Fibroblast of gingiva (primary cell): ENCODE measurements around the gene KCNJ16.

Source experiments
- DNase-seq: peaks from one replicate; pipeline ENCODE4 v3.0.0-alpha.2; 2011; ENCODE audit warnings: low read depth

Gene KCNJ16

GRCh38 chr17:70070305-70071027 lies 4.6 kb upstream of the KCNJ16 start:
- peak; percentile 71 for DNase-seq

- DNase-seq = no peak
Observed at GRCh38 chr17:70071127-70071526, 3.9 kb upstream of the KCNJ16 start.

- no peak for DNase-seq
Observed at GRCh38 chr17:70071620-70072019, 3.4 kb upstream of the KCNJ16 start.

- DNase-seq = no peak
Observed at GRCh38 chr17:70072546-70073309, 2.3 kb upstream of the KCNJ16 start.

- no peak for DNase-seq
Observed at GRCh38 chr17:70073310-70073709, 1.7 kb upstream of the KCNJ16 start.

GRCh38 chr17:70073799-70074198 lies 1.2 kb upstream of the KCNJ16 start:
- no peak for DNase-seq

- no peak for DNase-seq
Observed at GRCh38 chr17:70074236-70074830, 692 bp upstream of the KCNJ16 start.

- peak; percentile 31 for DNase-seq
Observed at GRCh38 chr17:70076189-70076588, 1.2 kb downstream of the KCNJ16 start.

GRCh38 chr17:70076831-70077230 lies 1.8 kb downstream of the KCNJ16 start:
- DNase-seq = no peak

GRCh38 chr17:70078549-70078948 lies 3.5 kb downstream of the KCNJ16 start:
- no peak for DNase-seq

- no peak for DNase-seq
Observed at GRCh38 chr17:70078994-70079531, 4.0 kb downstream of the KCNJ16 start.

- DNase-seq = peak; percentile 75
Observed at GRCh38 chr17:70080541-70081347, 5.7 kb downstream of the KCNJ16 start.

- DNase-seq = no peak
Observed at GRCh38 chr17:70081885-70082284, 6.9 kb downstream of the KCNJ16 start.

- no peak for DNase-seq
Observed at GRCh38 chr17:70084476-70084875, 9.5 kb downstream of the KCNJ16 start.

GRCh38 chr17:70086516-70086915 lies 11.5 kb downstream of the KCNJ16 start:
- DNase-seq = no peak

GRCh38 chr17:70089513-70090148 lies 14.6 kb downstream of the KCNJ16 start:
- DNase-seq = no peak

- DNase-seq = no peak
Observed at GRCh38 chr17:70091005-70091568, 16.1 kb downstream of the KCNJ16 start.

- no peak for DNase-seq
Observed at GRCh38 chr17:70091696-70092095, 16.7 kb downstream of the KCNJ16 start.

- no peak for DNase-seq
Observed at GRCh38 chr17:70093163-70093562, 18.1 kb downstream of the KCNJ16 start.

- DNase-seq = no peak
Observed at GRCh38 chr17:70095455-70095854, 20.4 kb downstream of the KCNJ16 start.

GRCh38 chr17:70096861-70097260 lies 21.8 kb downstream of the KCNJ16 start:
- DNase-seq = no peak
